Stimulated activated CD8-positive, alpha-beta memory T cell treated with anti-CD3 and anti-CD28 coated beads, Interleukin-7, amount 100 ng/mL, for 24 hours (primary cell): ENCODE data around the gene SGTB.
"Not testable (repeated sequence)": the region's sequence is repeated elsewhere in the genome, so short reads cannot be mapped to it uniquely, and the experiment has no call there.

ENCODE experiments used
- DNase-seq: peaks from one replicate; pipeline ENCODE4 v3.0.0-alpha.2; 2020; ENCODE audit warnings: low read depth

SGTB gene

GRCh38 chr5:65734196-65734775 is 12.4 kb upstream of the SGTB start:
- not testable (repeated sequence) for DNase-seq

GRCh38 chr5:65732046-65732445 is 10.1 kb upstream of the SGTB start:
- not testable (repeated sequence) for DNase-seq

DNA sequence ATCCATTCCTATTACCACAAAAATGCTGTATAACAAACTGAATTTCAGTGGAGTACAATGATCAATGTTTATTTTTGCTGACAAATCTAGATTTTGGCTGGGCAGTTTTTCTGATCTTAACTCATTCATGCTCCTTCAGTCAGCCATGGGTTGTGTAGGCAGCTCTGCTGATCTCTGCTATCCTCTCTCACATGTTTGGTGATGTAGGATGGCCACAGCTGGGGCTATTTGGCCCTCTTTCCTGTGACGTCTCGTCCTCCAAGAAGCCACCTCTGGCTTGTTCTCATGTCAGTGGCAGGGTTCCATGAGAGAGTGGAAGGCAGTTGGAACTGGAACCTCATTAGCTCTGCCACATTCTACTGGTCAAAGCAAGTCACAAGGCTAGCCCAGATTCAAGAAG is 9.0 kb upstream of the SGTB start:
- DNase-seq: no peak

DNA sequence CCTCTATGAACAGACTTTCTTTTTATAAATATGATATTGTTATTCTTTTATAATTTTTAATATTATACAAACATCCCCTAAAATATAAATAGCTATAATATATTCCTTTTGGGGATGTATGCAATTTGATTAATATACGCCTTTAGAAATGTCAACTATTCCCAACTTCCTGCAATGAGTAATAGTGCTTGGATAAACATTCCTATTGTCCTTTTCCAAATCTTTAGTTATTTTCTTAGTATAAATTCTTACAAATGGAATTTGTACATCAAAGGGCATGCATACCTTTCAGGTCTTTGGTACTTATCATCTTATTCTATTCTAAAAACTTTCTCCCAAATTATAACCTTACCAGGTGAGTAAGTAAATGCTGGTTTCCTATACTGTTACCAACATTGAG is 6.3 kb upstream of the SGTB start:
- no peak for DNase-seq

DNA sequence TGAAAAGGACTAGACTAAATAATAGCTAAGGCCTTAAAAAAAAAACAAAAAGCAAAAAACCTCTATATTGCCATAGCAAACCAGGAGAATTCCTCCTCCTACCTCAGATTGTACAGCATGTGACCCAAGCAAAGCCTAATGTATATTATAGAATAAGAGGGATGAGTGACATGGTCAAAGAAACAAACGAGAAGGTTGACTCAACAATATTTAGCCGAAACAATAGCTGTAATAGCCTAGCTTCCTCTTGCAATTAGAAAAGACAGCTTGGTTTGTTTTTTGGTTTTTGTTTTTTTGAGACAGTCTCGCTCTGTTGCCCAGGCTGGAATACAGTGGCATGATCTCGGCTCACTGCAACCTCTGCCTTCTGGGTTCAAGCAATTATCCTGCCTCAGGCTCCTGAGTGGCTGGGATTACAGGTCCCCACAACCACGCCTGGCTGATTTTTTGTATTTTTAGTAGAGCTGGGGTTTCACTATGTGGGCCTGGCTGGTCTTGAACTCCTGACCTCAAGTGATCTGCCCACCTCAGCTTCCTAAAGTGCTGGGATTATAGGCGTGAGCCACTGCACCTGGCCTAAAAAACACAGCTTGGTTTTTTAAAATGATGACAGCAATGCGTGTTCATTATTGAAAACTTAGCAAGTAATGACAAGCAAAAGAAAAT is 5.7 kb upstream of the SGTB start:
- no peak for DNase-seq

GRCh38 chr5:65722575-65723403 is 880 bp upstream of the SGTB start:
- no peak for DNase-seq

- no peak for DNase-seq
Observed at GRCh38 chr5:65721050-65721719, 724 bp downstream of the SGTB start.

DNA sequence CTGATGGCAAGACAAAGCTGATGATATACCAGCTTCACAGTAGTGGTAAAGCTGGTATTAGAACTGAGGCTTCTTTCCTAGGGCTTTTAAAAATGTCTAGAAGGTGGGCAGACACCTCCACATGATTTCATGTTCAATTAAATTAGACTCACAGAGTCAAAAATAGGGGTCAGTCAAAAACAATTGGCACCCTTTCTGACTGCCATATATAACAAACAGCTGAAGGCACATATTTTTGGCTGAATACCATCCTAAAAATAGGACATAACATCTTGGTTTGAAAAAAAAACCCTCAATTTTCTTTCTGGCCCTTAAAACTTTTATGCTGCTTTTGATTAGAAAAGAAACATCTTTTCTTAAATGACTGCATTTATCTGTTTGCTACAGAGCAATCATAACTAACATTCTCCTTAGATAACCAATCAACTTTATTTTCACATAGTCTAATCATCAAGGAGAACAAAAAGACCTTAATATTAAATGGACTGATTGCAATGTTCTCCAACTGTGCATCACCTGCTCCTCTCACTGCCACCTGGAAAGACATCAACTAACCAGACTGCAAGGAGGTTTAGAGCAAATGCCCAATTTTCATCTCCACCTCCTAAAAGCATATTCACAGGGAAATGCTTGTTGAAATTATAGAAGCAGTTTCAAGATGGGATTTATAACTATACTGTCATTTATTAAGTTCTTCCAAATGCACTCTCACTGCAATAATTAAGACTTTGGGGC is 3.2 kb downstream of the SGTB start:
- DNase-seq: no peak

DNA sequence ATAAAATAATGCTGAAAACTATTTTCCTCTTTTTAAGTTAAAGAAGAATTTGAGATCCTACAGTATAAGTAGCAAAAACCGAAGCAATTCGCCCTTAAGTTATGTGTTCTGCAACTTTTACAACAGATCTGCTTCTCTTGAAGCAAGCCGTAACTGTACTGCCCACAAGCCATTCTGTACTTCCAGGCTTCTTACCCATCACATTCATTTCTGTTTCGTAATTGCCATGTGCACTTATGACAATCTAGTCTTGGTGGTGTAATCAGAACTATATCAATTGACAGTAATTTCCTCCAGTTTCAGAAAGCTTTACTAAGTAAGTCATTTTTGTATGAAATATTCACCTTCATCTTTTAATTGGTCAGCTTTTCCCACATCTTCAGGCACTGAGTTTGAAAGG is 13.8 kb downstream of the SGTB start:
- no peak for DNase-seq

GRCh38 chr5:65707663-65708062 is 14.2 kb downstream of the SGTB start:
- no peak for DNase-seq

DNA sequence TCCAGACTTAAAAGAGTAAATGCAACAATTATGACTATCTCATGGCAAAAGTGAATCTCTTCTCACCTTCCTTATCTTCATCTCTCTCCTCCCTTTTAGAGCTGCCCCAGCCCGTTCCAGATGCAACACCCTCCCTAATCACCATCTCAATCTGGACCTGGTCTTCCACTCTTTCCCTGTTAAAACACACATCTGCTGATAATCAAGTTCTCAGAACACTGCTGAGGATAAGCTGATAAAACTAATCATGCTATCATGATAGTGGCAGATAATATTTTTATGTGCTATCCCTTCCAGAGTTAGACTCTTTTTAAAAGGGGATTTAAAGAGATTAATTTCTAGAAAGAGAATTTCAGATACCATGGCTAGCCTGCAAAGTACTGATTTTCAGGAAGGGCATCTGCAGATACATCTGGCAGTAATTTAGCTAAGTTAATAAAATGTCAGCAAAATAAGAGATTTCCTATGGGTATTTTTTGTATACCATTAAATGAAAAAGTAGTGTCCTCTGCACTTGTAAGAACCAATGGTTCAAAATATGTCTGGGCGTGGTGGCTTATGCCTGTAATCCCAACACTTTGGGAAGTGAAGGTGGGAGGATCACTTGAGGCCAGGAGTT is 17.2 kb downstream of the SGTB start:
- no peak for DNase-seq

GRCh38 chr5:65702036-65702435 is 19.9 kb downstream of the SGTB start:
- DNase-seq: no peak

- no peak for DNase-seq
Observed at GRCh38 chr5:65699338-65699737, 22.6 kb downstream of the SGTB start.

GRCh38 chr5:65696892-65697291 is 25.0 kb downstream of the SGTB start:
- no peak for DNase-seq

- no peak for DNase-seq
Observed at GRCh38 chr5:65695896-65696295, 26.0 kb downstream of the SGTB start.

DNA sequence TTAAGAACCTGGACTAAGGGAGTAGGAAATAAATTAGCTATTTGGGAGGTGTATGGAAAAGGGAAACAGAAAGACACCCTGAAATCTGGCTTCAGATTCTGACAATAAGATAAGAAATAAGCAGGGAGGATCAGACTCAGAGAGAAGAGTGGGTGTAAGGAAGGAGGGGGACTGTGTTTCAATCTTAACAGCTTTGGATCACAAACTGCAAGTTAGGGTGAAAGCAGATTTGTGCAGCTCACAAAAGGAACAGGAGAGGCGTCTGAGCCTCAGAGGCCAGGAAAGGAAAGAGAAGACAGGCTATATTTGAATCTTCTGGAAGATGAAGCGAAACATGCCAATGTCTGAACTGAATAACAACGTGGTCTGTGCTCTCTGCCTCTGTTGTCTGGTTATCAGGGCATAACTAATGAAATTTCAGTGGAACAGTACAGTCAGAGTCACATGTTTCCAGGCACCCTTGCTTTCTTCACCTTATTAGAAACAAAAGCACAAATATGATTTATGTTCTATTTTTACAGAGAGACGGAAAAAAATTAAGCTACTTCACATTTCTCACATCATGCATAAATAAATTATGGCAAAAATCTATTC is 26.6 kb downstream of the SGTB start:
- no peak for DNase-seq

- DNase-seq: no peak
Observed at GRCh38 chr5:65693121-65693520, 28.8 kb downstream of the SGTB start.

DNA sequence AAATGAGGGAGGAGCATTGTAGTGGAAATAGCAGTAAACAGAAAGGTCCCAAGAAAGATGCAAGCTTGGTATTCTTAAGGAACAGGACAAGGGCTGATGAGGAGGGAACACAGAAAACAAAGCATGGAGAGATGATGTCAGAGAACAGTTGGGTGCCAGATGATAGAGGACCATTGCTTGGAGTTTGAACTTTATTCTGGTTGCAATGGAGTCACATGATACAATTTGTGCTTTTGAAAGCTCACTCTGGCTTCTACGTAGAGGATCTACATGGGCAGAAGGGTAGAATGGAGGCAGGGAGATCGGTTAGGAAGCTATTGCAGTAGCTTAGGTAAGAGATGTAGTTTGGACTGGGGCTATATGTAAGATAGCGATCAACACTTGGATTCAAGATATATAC is 39.8 kb downstream of the SGTB start:
- DNase-seq: no peak

GRCh38 chr5:65676056-65676455 is 45.9 kb downstream of the SGTB start:
- DNase-seq: not testable (repeated sequence)

DNA sequence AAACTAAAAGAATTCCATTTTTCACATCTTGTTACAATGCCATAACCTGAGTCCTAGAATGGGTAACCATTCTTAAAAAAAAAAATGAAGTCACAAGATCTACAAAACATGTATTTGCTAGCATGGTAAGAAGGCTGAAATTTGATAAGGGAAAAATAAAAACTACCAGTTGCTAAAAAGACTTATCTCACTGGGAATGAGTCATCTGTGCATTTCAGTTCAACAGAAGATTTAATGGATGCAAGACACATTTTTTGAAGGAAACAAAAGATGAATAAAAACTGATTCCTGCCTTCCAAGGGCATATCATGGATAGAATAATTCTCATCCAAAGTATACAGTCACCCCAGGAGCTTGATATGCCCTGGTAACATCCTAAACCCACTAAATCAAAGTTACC is 47.2 kb downstream of the SGTB start:
- no peak for DNase-seq

DNA sequence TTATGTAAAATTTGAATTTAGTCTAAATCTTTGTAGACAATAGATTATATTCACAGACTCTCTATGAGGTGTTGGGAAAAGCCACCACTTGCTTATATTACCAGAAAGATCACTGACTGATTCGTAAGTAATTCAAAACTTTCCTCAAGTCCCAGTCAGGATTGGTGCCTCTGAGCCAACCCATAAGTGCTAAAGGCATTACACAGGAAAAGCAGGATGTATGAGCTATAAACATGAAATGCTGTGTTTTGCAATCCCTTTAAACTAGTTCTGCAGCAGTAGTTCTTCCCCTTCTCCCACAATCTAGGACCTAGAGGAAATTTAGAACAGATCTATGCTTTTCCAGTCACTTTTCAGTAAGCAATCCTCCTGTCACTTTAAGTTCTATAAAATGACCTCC is 49.1 kb downstream of the SGTB start:
- no peak for DNase-seq
